Uterus (tissue), 4 donors: ENCODE results near the gene TNRC6C. TPM values are rescaled to one million over a fixed set of nuclear protein-coding genes. Genes with fewer than 3 reads are reported as not detected.
"Not testable (repeated sequence)": the region's sequence is repeated elsewhere in the genome, so short reads cannot be mapped to it uniquely, and the experiment has no call there.

Experiments
- DNase-seq, 2 donors: peaks; one replicate each; pipeline ENCODE4 v3.0.0-alpha.2; 2019 to 2020
- H3K27ac ChIP-seq, 2 donors: fragments of 200-600 bp; sonication (generic); 1 replicate in 1 of 2; 2 replicates in 1 of 2; pipeline ENCODE4 v1.5.1; 2016 to 2018
- H3K27me3 ChIP-seq, 2 donors: fragments of 200-600 bp; sonication (generic); one replicate each; pipeline ENCODE4 v1.5.1; 2018 to 2019; ENCODE audit warnings: control low read depth in 1 of 2
- H3K36me3 ChIP-seq, 2 donors: fragments of 200-600 bp; sonication (generic); one replicate each; pipeline ENCODE4 v1.5.1; 2019; ENCODE audit warnings: control low read depth in 1 of 2
- H3K4me1 ChIP-seq, 2 donors: fragments of 200-600 bp; sonication (generic); one replicate each; pipeline ENCODE4 v1.5.1; 2018 to 2019; ENCODE audit warnings: control low read depth in 1 of 2
- H3K4me3 ChIP-seq, 2 donors: fragments of 200-600 bp; sonication (generic); 1 replicate in 1 of 2; 2 replicates in 1 of 2; pipeline ENCODE4 v1.5.1; 2018 to 2019; ENCODE audit warnings: mild to moderate bottlenecking in 1 of 2
- H3K9me3 ChIP-seq, 2 donors: fragments of 200-600 bp; sonication (generic); one replicate each; pipeline ENCODE4 v1.5.1; 2019; ENCODE audit warnings: control low read depth in 1 of 2
- CTCF ChIP-seq, 4 experiments: fragments of 200-600 bp in 2 of 4; fragments of 450-650 bp in 2 of 4; sonication (generic) in 2 of 4; IDR thresholded peaks; one replicate each; pipeline ENCODE4 v1.5.1; 2016 to 2019; ENCODE audit warnings: antibody characterized with exemption in 4 of 4, mild to moderate bottlenecking in 2 of 4, moderate library complexity in 1 of 4
- POLR2A ChIP-seq, 2 donors: fragments of 450-650 bp; IDR thresholded peaks; one replicate each; pipeline ENCODE4 v1.6.1; 2016; ENCODE audit warnings: antibody characterized with exemption in 2 of 2, mild to moderate bottlenecking in 1 of 2, moderate library complexity in 1 of 2
- intact Hi-C: fragments of 100-400 bp; cut with DNase I; formaldehyde crosslinking; loops from one replicate; pipeline ENCODE4 v1.15.1; 2023; ENCODE audit warnings: low total_unique reads
- total RNA-seq, 4 donors: library from RNA; depleted of rRNA in 3 of 4; stranded (reverse); fragments of >200 nt in 3 of 4; gene quantifications; one replicate each; pipeline versions ENCODE4 v1.1.0 to v1.2.4, GENCODE V29; 2014 to 2023
- donor health status: DM: yes; HTN: yes; CAD: no.

TNRC6C gene
- total RNA-seq, 4 donors from 2014 or later: 4.6 to 68.0 (median 11.8) TPM

- H3K36me3 ChIP-seq: no peaks in the 10 kb centered on the region
- no peaks in the 10 kb centered on the region for H3K4me1 ChIP-seq
- no peak overlapping the region for H3K4me3 ChIP-seq
- TF ChIP-seq POLR2A (IDR thresholded peaks at IDR 0.05): no peak
- no peak for TF ChIP-seq CTCF (IDR thresholded peaks at IDR 0.05)
- intact Hi-C loops: no loop called here
- no peak overlapping the region for H3K27ac ChIP-seq
- DNase-seq: no peak
- H3K9me3 ChIP-seq: no peaks in the 10 kb centered on the region
- H3K27me3 ChIP-seq: no peaks in the 10 kb centered on the region
Measured at GRCh38 chr17:77930780-77931768, 27.4 kb upstream of the TNRC6C start.

DNA sequence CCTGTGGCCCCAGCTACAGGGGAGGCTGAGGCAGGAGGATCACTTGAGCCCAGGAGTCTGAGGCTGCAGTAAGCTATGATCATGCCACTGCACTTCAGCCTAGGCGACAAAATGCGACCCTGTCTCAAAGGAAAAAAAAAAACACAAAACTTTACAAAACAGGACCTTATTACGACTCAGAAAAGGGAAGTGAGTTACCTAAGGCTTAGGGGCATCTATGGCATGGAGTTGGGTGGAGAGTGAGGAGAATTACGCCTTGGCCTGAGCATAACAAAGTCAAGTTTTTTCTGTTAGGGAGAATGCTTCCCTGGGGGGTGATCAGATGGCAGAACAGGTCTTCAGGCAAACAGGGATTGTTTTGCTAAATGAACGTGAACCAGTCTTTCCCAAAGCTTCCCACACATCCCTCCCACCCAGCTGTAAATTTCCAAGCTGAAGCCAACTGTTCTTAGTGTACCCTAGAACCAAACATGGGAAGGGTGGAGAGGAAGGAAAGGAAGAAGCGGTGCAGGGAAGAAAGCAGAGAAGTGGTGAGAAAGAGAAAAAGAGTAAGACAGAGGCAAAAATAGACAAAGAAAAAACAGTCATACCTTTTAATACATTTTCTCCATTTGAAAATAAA lies 24.6 kb upstream of the TNRC6C start:
- Histone ChIP-seq H3K27me3 (no peaks in the 10 kb centered on the region), H3K36me3 (no peaks in the 10 kb centered on the region), H3K4me3 (no peak overlapping the region), H3K27ac (no peak overlapping the region), H3K4me1 (no peaks in the 10 kb centered on the region), H3K9me3 (no peaks in the 10 kb centered on the region)
- intact Hi-C loops: no loop called here
- TF ChIP-seq POLR2A (IDR thresholded peaks at IDR 0.05) (no peak), CTCF (IDR thresholded peaks at IDR 0.05) (no peak)
- DNase-seq: no peak

- Histone ChIP-seq H3K27me3 (no peaks in the 10 kb centered on the region), H3K4me3 (no peak overlapping the region), H3K9me3 (no peaks in the 10 kb centered on the region), H3K27ac (no peak overlapping the region), H3K36me3 (no peaks in the 10 kb centered on the region), H3K4me1 (no peaks in the 10 kb centered on the region)
- no peak for DNase-seq
- intact Hi-C loops: no loop called here
- TF ChIP-seq POLR2A (IDR thresholded peaks at IDR 0.05) (no peak), CTCF (IDR thresholded peaks at IDR 0.05) (no peak)
Measured at GRCh38 chr17:77935121-77935571, 23.4 kb upstream of the TNRC6C start.

DNA sequence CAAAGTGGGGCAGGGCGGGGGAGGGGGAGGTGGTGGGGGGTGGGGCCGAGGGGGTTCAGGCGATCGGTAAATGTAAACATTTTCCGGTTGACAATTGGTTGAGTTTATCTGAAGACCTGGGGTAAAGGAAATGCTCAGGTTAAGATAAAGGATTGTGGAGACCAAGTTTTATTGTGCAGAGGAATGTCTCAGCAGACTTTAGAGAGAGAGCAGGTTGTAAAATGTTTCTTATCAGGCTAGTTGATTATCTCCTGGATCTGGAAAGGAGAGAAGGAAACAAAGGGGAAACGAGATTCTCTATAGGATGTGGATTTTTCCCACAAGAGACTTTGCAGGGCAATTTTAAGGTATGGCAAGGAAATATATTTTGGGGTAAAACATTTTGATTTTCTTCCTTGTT lies 22.8 kb upstream of the TNRC6C start:
- intact Hi-C loops, H3K27ac ChIP-seq, H3K4me3 ChIP-seq, H3K4me1 ChIP-seq, H3K27me3 ChIP-seq, H3K9me3 ChIP-seq, H3K36me3 ChIP-seq, DNase-seq: not testable (repeated sequence)

GRCh38 chr17:77936881-77937280 lies 21.6 kb upstream of the TNRC6C start:
- no peaks in the 10 kb centered on the region for H3K27me3 ChIP-seq
- H3K9me3 ChIP-seq: no peaks in the 10 kb centered on the region
- no peaks in the 10 kb centered on the region for H3K36me3 ChIP-seq
- intact Hi-C loops: no loop called here
- H3K27ac ChIP-seq: no peak overlapping the region
- H3K4me1 ChIP-seq: no peaks in the 10 kb centered on the region
- no peak for DNase-seq
- H3K4me3 ChIP-seq: no peak overlapping the region
- TF ChIP-seq CTCF (IDR thresholded peaks at IDR 0.05): no peak
- TF ChIP-seq POLR2A (IDR thresholded peaks at IDR 0.05): no peak
